Cardiac muscle cell (in vitro differentiated cells and primary cell): ENCODE results near the gene PHLDB2. TPM values are rescaled to one million over a fixed set of nuclear protein-coding genes. Genes with fewer than 3 reads are reported as not detected.
A peak's percentile ranks its signal among the peaks of the same experiment; 100 is the strongest.

Experiments
- DNase-seq, 2 donors: peaks; one replicate each; pipeline versions ENCODE4 v3.0.0 to v3.0.0-alpha.2; 2010 to 2017; ENCODE audit warnings: low read depth in 1 of 2, low spot score in 1 of 2
- H3K27ac ChIP-seq: fragments of 200-600 bp; sonication (generic); 2 replicates; pipeline ENCODE4 v1.5.1; 2016
- H3K27me3 ChIP-seq: fragments of 200-600 bp; sonication (generic); 2 replicates; pipeline ENCODE4 v1.6.0; 2016; ENCODE audit warnings: control low read depth
- H3K36me3 ChIP-seq: fragments of 200-600 bp; sonication (generic); 2 replicates; pipeline ENCODE4 v1.5.1; 2016; ENCODE audit warnings: control low read depth
- H3K4me1 ChIP-seq: fragments of 200-600 bp; sonication (generic); 2 replicates; pipeline ENCODE4 v1.8.1; 2017; ENCODE audit warnings: low read depth, mild to moderate bottlenecking, mixed run types
- H3K4me3 ChIP-seq: fragments of 200-600 bp; sonication (generic); 2 replicates; pipeline ENCODE4 v1.5.1; 2016; ENCODE audit warnings: mild to moderate bottlenecking
- H3K9me3 ChIP-seq: fragments of 200-600 bp; sonication (generic); 2 replicates; pipeline ENCODE4 v1.5.1; 2017; ENCODE audit warnings: low read depth, mild to moderate bottlenecking, control low read depth
- polyA plus RNA-seq: library from polyadenylated mRNA; unstranded; fragments of >200 nt; fragmentation: Nextera tagmentation; extraction: Ambion mirVana; gene quantifications from 2 replicates; pipeline ENCODE4 v1.2.1, GENCODE V29; 2016
- total RNA-seq: library from RNA; depleted of rRNA; stranded (reverse); fragments of >200 nt; gene quantifications from 2 replicates; pipeline ENCODE4 v1.2.3, GENCODE V29; 2016
- TF ChIP-seq, protein P1 (sequence below): IDR thresholded peaks from 2 replicates; pipeline ENCODE4 v1.5.1; 2012; ENCODE audit warnings: low read depth, mild to moderate bottlenecking, low read length

PHLDB2 gene
- total and polyA plus RNA-seq, 2 experiments from 2014 or later: 11.3 to 27.2 TPM

DNA sequence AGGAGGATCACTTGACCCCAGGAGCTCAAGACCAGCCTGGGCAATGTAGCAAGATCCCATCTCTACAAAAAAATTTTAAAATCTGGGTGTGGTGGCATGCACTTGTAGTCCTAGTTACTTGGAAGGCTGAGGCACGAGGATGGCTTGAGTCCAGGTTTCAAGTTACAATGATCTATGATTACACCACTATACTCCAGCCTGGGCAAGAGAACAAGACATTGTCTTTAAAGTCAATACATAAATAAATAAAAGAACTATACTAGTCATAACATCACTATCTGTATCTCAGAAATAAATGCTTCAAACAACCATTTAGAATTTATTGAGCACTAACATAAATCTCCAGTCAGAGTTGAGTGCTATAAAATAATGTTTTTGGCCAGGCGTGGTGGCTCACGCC is 8.5 kb upstream of the PHLDB2 start:
- Histone ChIP-seq H3K27me3 (no peaks in the 10 kb centered on the region), H3K9me3 (no peaks in the 10 kb centered on the region), H3K27ac (no peak overlapping the region), H3K4me1 (peaks cover 20% of the 10 kb centered on the region), H3K36me3 (no peaks in the 10 kb centered on the region), H3K4me3 (no peak overlapping the region)
- peak in 1 of 2 donors; percentile 52 for DNase-seq
- TF ChIP-seq, protein P1, sequence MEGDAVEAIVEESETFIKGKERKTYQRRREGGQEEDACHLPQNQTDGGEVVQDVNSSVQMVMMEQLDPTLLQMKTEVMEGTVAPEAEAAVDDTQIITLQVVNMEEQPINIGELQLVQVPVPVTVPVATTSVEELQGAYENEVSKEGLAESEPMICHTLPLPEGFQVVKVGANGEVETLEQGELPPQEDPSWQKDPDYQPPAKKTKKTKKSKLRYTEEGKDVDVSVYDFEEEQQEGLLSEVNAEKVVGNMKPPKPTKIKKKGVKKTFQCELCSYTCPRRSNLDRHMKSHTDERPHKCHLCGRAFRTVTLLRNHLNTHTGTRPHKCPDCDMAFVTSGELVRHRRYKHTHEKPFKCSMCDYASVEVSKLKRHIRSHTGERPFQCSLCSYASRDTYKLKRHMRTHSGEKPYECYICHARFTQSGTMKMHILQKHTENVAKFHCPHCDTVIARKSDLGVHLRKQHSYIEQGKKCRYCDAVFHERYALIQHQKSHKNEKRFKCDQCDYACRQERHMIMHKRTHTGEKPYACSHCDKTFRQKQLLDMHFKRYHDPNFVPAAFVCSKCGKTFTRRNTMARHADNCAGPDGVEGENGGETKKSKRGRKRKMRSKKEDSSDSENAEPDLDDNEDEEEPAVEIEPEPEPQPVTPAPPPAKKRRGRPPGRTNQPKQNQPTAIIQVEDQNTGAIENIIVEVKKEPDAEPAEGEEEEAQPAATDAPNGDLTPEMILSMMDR: no peak

DNA sequence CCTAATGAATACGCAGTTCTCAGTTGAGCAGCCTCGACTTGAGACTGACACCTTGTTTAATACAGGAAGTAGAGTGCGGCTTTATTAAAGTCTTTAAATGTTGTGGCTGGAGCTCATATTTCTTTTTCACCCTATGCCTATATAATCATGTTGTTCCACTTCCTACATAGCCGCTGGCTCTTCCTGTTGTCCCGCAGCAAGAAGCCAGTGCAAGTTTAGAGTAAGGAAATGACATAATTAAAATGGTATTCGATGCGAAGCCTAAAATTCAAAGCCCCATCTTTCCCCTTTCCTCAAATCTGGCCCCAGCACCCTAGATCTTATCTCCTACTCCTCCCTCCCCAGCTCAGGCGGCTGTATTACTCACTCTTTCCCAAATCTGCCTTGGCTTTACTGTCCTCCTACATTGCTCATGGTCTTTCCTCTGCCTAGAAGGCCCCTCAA is 7.5 kb upstream of the PHLDB2 start:
- peak overlapping the region; percentile 14 for H3K27ac ChIP-seq
- TF ChIP-seq, protein P1: no peak
- no peaks in the 10 kb centered on the region for H3K9me3 ChIP-seq
- peaks cover 20% of the 10 kb centered on the region for H3K4me1 ChIP-seq
- peak in 1 of 2 donors; percentile 87 for DNase-seq
- H3K27me3 ChIP-seq: no peaks in the 10 kb centered on the region
- no peak overlapping the region for H3K4me3 ChIP-seq
- H3K36me3 ChIP-seq: no peaks in the 10 kb centered on the region

DNA sequence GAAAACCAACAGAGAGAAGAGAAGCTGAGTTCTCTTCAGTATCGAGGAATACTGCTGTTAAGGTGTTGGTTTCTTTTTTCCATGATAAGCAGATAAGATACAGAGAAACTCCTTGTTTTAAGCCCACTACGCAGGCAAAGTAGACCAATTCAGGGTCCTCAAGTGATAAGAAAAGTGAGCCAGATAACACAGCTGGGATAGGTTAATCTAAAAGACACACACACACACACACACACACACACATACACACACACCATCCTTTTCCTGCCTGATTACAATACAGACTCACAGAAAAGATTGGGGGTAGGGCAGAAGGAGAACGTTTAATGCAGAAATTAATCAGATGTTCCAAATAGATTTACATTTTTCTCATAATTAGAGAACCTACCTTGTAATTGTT is 6.5 kb upstream of the PHLDB2 start:
- no peaks in the 10 kb centered on the region for H3K36me3 ChIP-seq
- TF ChIP-seq, protein P1: no peak
- H3K4me3 ChIP-seq: no peak overlapping the region
- H3K9me3 ChIP-seq: no peaks in the 10 kb centered on the region
- DNase-seq: peak in 1 of 2 donors; percentile 41
- H3K27me3 ChIP-seq: no peaks in the 10 kb centered on the region
- H3K4me1 ChIP-seq: peaks cover 20% of the 10 kb centered on the region
- no peak overlapping the region for H3K27ac ChIP-seq

DNA sequence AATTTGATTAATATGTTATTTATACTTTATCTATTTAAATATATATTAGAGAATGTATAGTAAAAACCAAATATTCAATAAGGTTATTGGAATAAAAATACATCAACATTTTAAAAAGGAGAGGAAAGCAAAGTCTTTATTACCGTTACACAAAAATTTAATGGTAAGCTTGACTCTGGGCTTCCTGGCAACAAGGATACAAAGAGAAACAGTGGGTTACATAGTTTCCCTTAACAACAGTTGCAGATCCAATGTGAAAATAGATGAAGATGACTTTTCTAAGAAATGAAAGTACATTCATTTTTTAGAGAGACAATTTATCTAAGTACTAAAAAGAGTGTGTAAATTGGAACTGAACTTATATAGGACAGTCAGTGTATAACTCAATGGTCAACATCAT is 6.0 kb upstream of the PHLDB2 start:
- Histone ChIP-seq H3K36me3 (no peaks in the 10 kb centered on the region), H3K9me3 (no peaks in the 10 kb centered on the region), H3K27me3 (no peaks in the 10 kb centered on the region), H3K4me3 (no peak overlapping the region), H3K4me1 (peaks cover 20% of the 10 kb centered on the region), H3K27ac (no peak overlapping the region)
- TF ChIP-seq, protein P1: no peak
- DNase-seq: no peak

DNA sequence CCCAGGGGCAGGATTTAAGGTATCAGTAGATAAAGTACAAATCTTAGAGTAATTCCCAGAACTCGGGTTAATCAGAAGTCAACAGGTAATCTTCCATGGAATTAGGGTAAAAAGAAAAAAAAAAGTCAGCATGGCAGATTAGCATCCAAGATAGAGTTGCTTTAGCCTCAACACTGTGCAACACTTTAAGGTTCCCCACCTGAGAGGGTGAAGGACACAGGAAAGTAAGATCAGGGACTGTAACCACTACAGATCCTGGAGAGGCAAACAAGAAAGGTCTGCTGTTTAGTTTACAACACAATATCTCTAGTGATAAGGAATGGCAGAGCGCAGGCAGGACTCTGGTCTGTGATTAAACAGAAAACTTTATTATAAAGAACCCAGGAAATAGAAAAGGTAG is 4.1 kb upstream of the PHLDB2 start:
- no peak for DNase-seq
- no peaks in the 10 kb centered on the region for H3K27me3 ChIP-seq
- no peak overlapping the region for H3K27ac ChIP-seq
- peaks cover 20% of the 10 kb centered on the region for H3K4me1 ChIP-seq
- no peaks in the 10 kb centered on the region for H3K36me3 ChIP-seq
- TF ChIP-seq, protein P1: no peak
- no peaks in the 10 kb centered on the region for H3K9me3 ChIP-seq
- no peak overlapping the region for H3K4me3 ChIP-seq

DNA sequence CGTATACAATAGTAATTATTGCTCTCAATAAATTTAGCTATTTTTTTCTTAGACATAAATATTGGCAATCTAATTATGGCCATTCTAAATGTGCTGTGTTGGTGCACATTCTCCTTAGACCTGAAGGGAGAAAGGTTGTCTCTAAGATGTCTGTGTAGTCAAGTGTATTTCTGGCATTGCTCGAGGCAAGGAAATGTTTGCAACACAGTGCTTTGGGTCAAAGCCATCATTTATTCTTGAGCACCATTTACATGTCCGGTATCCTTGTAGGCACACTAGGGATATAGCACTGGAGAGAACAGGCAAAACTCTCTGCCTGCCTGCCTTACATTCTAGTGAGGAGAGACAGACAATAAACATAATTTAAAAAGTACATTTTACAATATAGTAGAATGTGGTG is 2.6 kb upstream of the PHLDB2 start:
- TF ChIP-seq, protein P1: no peak
- H3K36me3 ChIP-seq: no peaks in the 10 kb centered on the region
- no peak overlapping the region for H3K4me3 ChIP-seq
- H3K4me1 ChIP-seq: peaks cover 24% of the 10 kb centered on the region
- H3K27ac ChIP-seq: no peak overlapping the region
- H3K27me3 ChIP-seq: no peaks in the 10 kb centered on the region
- H3K9me3 ChIP-seq: no peaks in the 10 kb centered on the region
- DNase-seq: no peak
